ENCODE data around the gene RHNO1.
A peak's percentile ranks its signal among the peaks of the same experiment; 100 is the strongest.

The RHNO1 gene

DNA sequence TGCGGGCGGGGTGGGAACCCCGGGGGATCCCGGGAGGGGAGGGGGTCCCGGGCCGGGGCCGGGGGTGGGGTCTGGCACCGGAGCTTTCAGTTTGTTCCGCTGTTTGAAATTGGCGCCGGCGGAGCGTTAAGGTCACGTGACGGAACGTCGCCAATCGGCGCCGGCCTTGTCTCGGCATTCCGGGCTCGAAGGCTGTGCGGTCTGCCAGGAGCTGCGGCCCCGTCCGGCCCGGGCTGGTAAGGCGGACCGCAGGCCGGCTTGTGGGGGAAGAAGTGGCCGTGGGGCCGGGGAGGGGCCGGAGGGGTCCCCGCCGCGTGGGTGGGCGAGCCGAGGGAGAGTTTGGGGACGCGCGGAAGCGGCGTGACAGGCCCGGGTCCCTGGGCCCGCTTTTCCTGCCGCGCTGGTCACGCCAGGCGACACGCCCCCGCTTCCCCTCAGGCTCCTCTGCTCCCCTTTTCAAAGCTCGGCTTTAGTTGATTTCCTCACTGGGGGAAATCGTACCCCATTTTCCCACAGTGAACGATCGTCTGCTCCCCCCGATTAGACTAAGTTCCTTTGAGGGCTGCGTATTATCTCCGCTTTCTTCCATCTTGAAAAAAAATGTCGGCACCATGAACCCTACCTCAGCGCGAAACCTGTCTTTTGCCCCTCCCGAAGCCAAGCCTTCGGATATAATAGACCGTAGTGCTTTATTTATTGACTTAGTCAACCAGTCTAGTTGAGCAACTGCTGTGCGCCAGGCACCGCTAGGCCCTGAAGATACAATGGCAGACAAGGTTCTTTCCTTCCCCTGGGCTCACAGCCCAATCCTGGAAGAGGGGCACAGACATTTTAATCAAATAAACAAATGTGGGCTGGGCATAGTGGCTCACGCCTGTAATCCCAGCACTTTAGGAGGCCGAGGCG is at the start of gene RHNO1, which contains the start of gene FOXM1:
TSS of gene RHNO1 (plus strand) at position 177 of the 906 bp plus-strand sequence. CDS start 8,144 bp downstream, outside the sequence.
TSS of gene FOXM1 (minus strand) at position 128 of the 906 bp plus-strand sequence. CDS start 2,696 bp downstream, outside the sequence.
- CTCF ChIA-PET, result interaction anchor here (0.6 to 2.0 kb wide), 6 partner anchors 8 to 164 kb away, joined by 3 to 6 read pairs (median 5); no protein-coding TSS in a partner anchor
- H3K9me3 ChIP-seq (ENCODE audit: control insufficient read depth, insufficient read depth, low read depth, low read length), result no peaks in the 10 kb centered on the region
- H3K36me3 ChIP-seq (ENCODE audit: control insufficient read depth in 2 of 2, insufficient read depth in 1 of 2, low read length in 2 of 2), result peaks cover 37 to 50% of the 10 kb centered on the region in 2 experiments
- POLR2A ChIA-PET, result interaction anchor here (0.6 to 2.5 kb wide), 11 partner anchors 8 to 157 kb away, joined by 3 to 27 read pairs (median 3); partner anchors contain the start of genes FKBP4, TEX52 and TULP3
- peak within 1 kb of the TSS; percentile 95 for H3K4me3 ChIP-seq (ENCODE audit: low read depth, low read length)
- H3K27ac ChIP-seq (ENCODE audit: extremely low read depth, low read depth, low read length), result peak within 1 kb of the TSS; percentile 94
- peaks cover 13% of the 10 kb centered on the region for H3K4me1 ChIP-seq (ENCODE audit: control insufficient read depth, insufficient read depth, low read length)
- TF ChIP-seq ZNF843 (tag by site-specific recombination; IDR thresholded peaks at IDR 0.05), result no peak
- TF ChIP-seq ZNF660 (tag by site-specific recombination; IDR thresholded peaks at IDR 0.05), result peak; percentile 11; the same call in 1 of the 2 replicates
- TF ChIP-seq ZXDB (tag by site-specific recombination; IDR thresholded peaks at IDR 0.05), result peak; percentile 62
- TF ChIP-seq, protein P1, sequence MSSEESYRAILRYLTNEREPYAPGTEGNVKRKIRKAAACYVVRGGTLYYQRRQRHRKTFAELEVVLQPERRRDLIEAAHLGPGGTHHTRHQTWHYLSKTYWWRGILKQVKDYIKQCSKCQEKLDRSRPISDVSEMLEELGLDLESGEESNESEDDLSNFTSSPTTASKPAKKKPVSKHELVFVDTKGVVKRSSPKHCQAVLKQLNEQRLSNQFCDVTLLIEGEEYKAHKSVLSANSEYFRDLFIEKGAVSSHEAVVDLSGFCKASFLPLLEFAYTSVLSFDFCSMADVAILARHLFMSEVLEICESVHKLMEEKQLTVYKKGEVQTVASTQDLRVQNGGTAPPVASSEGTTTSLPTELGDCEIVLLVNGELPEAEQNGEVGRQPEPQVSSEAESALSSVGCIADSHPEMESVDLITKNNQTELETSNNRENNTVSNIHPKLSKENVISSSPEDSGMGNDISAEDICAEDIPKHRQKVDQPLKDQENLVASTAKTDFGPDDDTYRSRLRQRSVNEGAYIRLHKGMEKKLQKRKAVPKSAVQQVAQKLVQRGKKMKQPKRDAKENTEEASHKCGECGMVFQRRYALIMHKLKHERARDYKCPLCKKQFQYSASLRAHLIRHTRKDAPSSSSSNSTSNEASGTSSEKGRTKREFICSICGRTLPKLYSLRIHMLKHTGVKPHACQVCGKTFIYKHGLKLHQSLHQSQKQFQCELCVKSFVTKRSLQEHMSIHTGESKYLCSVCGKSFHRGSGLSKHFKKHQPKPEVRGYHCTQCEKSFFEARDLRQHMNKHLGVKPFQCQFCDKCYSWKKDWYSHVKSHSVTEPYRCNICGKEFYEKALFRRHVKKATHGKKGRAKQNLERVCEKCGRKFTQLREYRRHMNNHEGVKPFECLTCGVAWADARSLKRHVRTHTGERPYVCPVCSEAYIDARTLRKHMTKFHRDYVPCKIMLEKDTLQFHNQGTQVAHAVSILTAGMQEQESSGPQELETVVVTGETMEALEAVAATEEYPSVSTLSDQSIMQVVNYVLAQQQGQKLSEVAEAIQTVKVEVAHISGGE (tag by site-specific recombination; conservative IDR thresholded peaks at IDR 0.05; ENCODE audit: low read depth), result peak; percentile 37
- TF ChIP-seq FEZF1 (tag by site-specific recombination; IDR thresholded peaks at IDR 0.05), result no peak; the same call in none of the 2 replicates
- TF ChIP-seq ZNF501 (tag by site-specific recombination; IDR thresholded peaks at IDR 0.05), result peak; percentile 75
- TF ChIP-seq ZNF274 (IDR thresholded peaks at IDR 0.05; ENCODE audit: low read length), result no peak
- TF ChIP-seq ZNF274 (tag by site-specific recombination; IDR thresholded peaks at IDR 0.05; ENCODE audit: borderline replicate concordance), result no peak
- TF ChIP-seq ZNF768 (tag by site-specific recombination; IDR thresholded peaks at IDR 0.05), result peak; percentile 22; the same call in 1 of the 2 replicates
- TF ChIP-seq ZNF585B (tag by site-specific recombination; IDR thresholded peaks at IDR 0.05), result no peak
- TF ChIP-seq ZSCAN23 (tag by site-specific recombination; IDR thresholded peaks at IDR 0.05), result no peak
- no peak for TF ChIP-seq ZNF292 (tag by site-specific recombination; IDR thresholded peaks at IDR 0.05; ENCODE audit: borderline replicate concordance, low read depth)
- TF ChIP-seq ZSCAN30 (tag by site-specific recombination; IDR thresholded peaks at IDR 0.05), result peak; percentile 41; the same call in 1 of the 2 replicates
- no peak; the same call in 1 of the 2 replicates for TF ChIP-seq ZNF398 (tag by site-specific recombination; IDR thresholded peaks at IDR 0.05)
- TF ChIP-seq ZNF416 (tag by site-specific recombination; IDR thresholded peaks at IDR 0.05), result no peak
- peak; percentile 69 for TF ChIP-seq ZNF335 (tag by site-specific recombination; conservative IDR thresholded peaks at IDR 0.05)
- TF ChIP-seq ZNF701 (tag by site-specific recombination; IDR thresholded peaks at IDR 0.05), result no peak
- peak; percentile 73; the same call in 1 of the 2 replicates for TF ChIP-seq ZBTB7A (tag by site-specific recombination; IDR thresholded peaks at IDR 0.05; ENCODE audit: low read depth)
- TF ChIP-seq ZNF777 (tag by site-specific recombination; IDR thresholded peaks at IDR 0.05; ENCODE audit: borderline replicate concordance), result no peak
- TF ChIP-seq ZNF354C (tag by site-specific recombination; IDR thresholded peaks at IDR 0.05; ENCODE audit: borderline replicate concordance, low read depth), result no peak
- no peak for TF ChIP-seq ZNF473 (tag by site-specific recombination; IDR thresholded peaks at IDR 0.05)
- TF ChIP-seq ZNF324 (tag by site-specific recombination; IDR thresholded peaks at IDR 0.05), result peak; percentile 79
- TF ChIP-seq KLF1 (tag by site-specific recombination; IDR thresholded peaks at IDR 0.05), result peak; percentile 6; the same call in 1 of the 2 replicates
- no peak for TF ChIP-seq ZNF37A (tag by site-specific recombination; IDR thresholded peaks at IDR 0.05)
- TF ChIP-seq ZNF600 (tag by site-specific recombination; IDR thresholded peaks at IDR 0.05), result peak; percentile 93
- TF ChIP-seq IKZF3 (tag by site-specific recombination; IDR thresholded peaks at IDR 0.05), result no peak
- TF ChIP-seq HOXC10 (CRISPR knock-in tag; IDR thresholded peaks at IDR 0.05), result no peak
- no peak for TF ChIP-seq ZNF548 (tag by site-specific recombination; IDR thresholded peaks at IDR 0.05)
- TF ChIP-seq PRDM4 (tag by site-specific recombination; IDR thresholded peaks at IDR 0.05), result no peak
- no peak for TF ChIP-seq RBAK (tag by site-specific recombination; IDR thresholded peaks at IDR 0.05)
- TF ChIP-seq ZNF302 (tag by site-specific recombination; IDR thresholded peaks at IDR 0.05; ENCODE audit: low read depth), result peak; percentile 99

Measured in HEK293 (cell line).